Measurements from ENCODE around the gene ZNF70.

DNA sequence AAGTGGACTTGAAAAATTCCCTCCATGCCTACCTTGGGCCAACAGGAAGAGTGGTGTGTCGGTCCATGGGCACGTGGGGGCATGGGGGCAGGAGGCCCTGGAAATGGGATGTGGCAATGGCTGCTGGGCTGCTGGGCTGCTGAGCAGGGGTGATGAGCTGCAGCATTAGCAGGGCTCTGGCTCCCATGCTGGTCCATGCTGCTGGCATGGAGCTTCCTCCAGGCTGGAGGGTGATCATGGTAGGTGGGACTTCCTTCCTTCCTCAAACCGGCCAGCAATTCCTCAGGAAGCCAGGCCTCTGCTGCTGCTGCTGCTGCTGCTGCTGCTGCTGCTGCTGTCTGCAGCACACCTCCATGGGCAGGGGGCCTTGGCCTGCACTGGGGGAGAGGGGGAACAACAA lies 55.8 kb downstream of the ZNF70 start:
- TF ChIP-seq, protein P1, sequence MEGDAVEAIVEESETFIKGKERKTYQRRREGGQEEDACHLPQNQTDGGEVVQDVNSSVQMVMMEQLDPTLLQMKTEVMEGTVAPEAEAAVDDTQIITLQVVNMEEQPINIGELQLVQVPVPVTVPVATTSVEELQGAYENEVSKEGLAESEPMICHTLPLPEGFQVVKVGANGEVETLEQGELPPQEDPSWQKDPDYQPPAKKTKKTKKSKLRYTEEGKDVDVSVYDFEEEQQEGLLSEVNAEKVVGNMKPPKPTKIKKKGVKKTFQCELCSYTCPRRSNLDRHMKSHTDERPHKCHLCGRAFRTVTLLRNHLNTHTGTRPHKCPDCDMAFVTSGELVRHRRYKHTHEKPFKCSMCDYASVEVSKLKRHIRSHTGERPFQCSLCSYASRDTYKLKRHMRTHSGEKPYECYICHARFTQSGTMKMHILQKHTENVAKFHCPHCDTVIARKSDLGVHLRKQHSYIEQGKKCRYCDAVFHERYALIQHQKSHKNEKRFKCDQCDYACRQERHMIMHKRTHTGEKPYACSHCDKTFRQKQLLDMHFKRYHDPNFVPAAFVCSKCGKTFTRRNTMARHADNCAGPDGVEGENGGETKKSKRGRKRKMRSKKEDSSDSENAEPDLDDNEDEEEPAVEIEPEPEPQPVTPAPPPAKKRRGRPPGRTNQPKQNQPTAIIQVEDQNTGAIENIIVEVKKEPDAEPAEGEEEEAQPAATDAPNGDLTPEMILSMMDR (IDR thresholded peaks at IDR 0.05): no peak
- no peak for TF ChIP-seq ZFX (IDR thresholded peaks at IDR 0.05; ENCODE audit: borderline replicate concordance)

Measured in 22Rv1 (cell line).